Measurements from ENCODE around the gene CNN2. TPM values are rescaled to one million over a fixed set of nuclear protein-coding genes. Genes with fewer than 3 reads are reported as not detected.

Gene CNN2
- total and polyA plus RNA-seq, 2 of the 13 experiments (the other 11 are each of a cell fraction or from before 2014, with no cell fraction given): 63.6 to 70.0 TPM

- TF ChIP-seq ARID5B (CRISPR knock-in tag; IDR thresholded peaks at IDR 0.05) (peak; percentile 39; the same call in 1 of the 2 replicates), KDM5A (IDR thresholded peaks at IDR 0.05; ENCODE audit: borderline replicate concordance, low read length) (no peak), KMT2A (CRISPR knock-in tag; IDR thresholded peaks at IDR 0.05) (peak; percentile 38; the same call in 1 of the 2 replicates)
These were observed at the start of gene CNN2 (continued) for GRCh38 chr19:1025960-1026782.

- H3K4me1 ChIP-seq (ENCODE audit: insufficient read depth, low read length): peaks cover 24% of the 10 kb centered on the region
- ATAC-seq: peak; percentile 25
- WGBS (ENCODE audit: low lambda C conversion rate): 94% methylated on average over 6 of the region's 24 CpGs
- no peak overlapping the region for H3K27ac ChIP-seq (ENCODE audit: extremely low read length, insufficient read depth, low read length)
- in situ Hi-C loops (cut with HindIII; ENCODE audit: extremely low pct_ligation_motif_present, low pct_unique_long_range_greater_than_20kb) (no loop called here), intact Hi-C loops (cut with micrococcal nuclease; ENCODE audit: unreplicated experiment) (no loop called here)
- no peaks in the 10 kb centered on the region for H3K27me3 ChIP-seq (ENCODE audit: control insufficient read depth in 1 of 2, insufficient read depth in 2 of 2, low read length in 2 of 2)
- H3K79me2 ChIP-seq (ENCODE audit: insufficient read depth, low read length): peaks cover 7% of the 10 kb centered on the region
- no peak for DNase-seq (ENCODE audit: low spot score)
- no peaks in the 10 kb centered on the region for H4K20me1 ChIP-seq (ENCODE audit: insufficient read depth, low read length)
- no TSS peak for BruUV-seq (replicated peaks)
- H3K9ac ChIP-seq (ENCODE audit: insufficient read depth, low read depth, low read length): no peak overlapping the region
- POLR2A ChIA-PET: interaction anchor here (1.0 to 1.4 kb wide), 2 partner anchors 24 to 52 kb away, joined by 3 to 5 read pairs; partner anchors contain the start of gene ARID3A
- CTCF ChIA-PET (ENCODE audit: low intra/inter-chr PET ratio, low total read pairs): no interaction called here
- H3K4me3 ChIP-seq (replicated peaks in 1 of 3; ENCODE audit: insufficient read depth in 1 of 3, low read depth in 2 of 3, low read length in 3 of 3): no peak overlapping the region
- no peak overlapping the region for H3K4me2 ChIP-seq (ENCODE audit: low read depth, low read length)
- H2AFZ ChIP-seq (ENCODE audit: low read length): no peak overlapping the region
- H3K36me3 ChIP-seq (replicated peaks in 1 of 2; ENCODE audit: control insufficient read depth in 1 of 2, insufficient read depth in 2 of 2, low read length in 2 of 2): peaks cover 4 to 5% of the 10 kb centered on the region in 2 experiments
- no peaks in the 10 kb centered on the region for H3K9me3 ChIP-seq (ENCODE audit: low read length)
- FAIRE-seq: no peak
- peak; percentile 16; the same call in 1 of the 2 replicates for TF ChIP-seq POLR2G (IDR thresholded peaks at IDR 0.05; ENCODE audit: low read depth, low read length)
- TF ChIP-seq ZNF383 (CRISPR knock-in tag; IDR thresholded peaks at IDR 0.05; ENCODE audit: borderline replicate concordance): no peak
- no peak for TF ChIP-seq MTA1 (CRISPR knock-in tag; IDR thresholded peaks at IDR 0.05; ENCODE audit: borderline replicate concordance)
- no peak for TF ChIP-seq MTF1 (CRISPR knock-in tag; IDR thresholded peaks at IDR 0.05)
- TF ChIP-seq SPEN (CRISPR knock-in tag; IDR thresholded peaks at IDR 0.05; ENCODE audit: low read depth): no peak
- no peak for TF ChIP-seq ZNF20 (CRISPR knock-in tag; IDR thresholded peaks at IDR 0.05)
- peak; percentile 99 for TF ChIP-seq AGO1 (IDR thresholded peaks at IDR 0.05; ENCODE audit: low read depth, low read length, poor library complexity, severe bottlenecking)
- TF ChIP-seq CENPT (CRISPR knock-in tag; IDR thresholded peaks at IDR 0.05; ENCODE audit: low read depth): no peak
- TF ChIP-seq FOXK2 (IDR thresholded peaks at IDR 0.05): no peak
- no peak for TF ChIP-seq SMYD3 (CRISPR knock-in tag; IDR thresholded peaks at IDR 0.05)
- no peak for TF ChIP-seq ZNF564 (CRISPR knock-in tag; IDR thresholded peaks at IDR 0.05)
- peak; percentile 50 for TF ChIP-seq RBFOX2 (IDR thresholded peaks at IDR 0.05; ENCODE audit: low read depth, low read length)
- TF ChIP-seq PCBP1 (IDR thresholded peaks at IDR 0.05; ENCODE audit: borderline replicate concordance, low read depth, low read length): 0 out of 2 replicates have a peak, but pooled peaks have one; percentile 30
- TF ChIP-seq ZNF563 (CRISPR knock-in tag; IDR thresholded peaks at IDR 0.05): no peak
- TF ChIP-seq AGO2 (optimal IDR thresholded peaks at IDR 0.05; ENCODE audit: low read depth, low read length): peak; percentile 97
These were observed 49.3 kb upstream of the CNN2 start for GRCh38 chr19:977058-977464.

All from HepG2 (cell line).